GM19463 (cell line): ENCODE data around the gene PHLDA1.

ENCODE experiments used
- ATAC-seq: cut with Tn5 transposase; IDR thresholded peaks from one replicate; pipeline ENCODE4 v1.9.1; 2021; ENCODE audit warnings: mild to moderate bottlenecking, moderate library complexity; ENCODE audit not compliant: unreplicated experiment

The PHLDA1 gene

DNA sequence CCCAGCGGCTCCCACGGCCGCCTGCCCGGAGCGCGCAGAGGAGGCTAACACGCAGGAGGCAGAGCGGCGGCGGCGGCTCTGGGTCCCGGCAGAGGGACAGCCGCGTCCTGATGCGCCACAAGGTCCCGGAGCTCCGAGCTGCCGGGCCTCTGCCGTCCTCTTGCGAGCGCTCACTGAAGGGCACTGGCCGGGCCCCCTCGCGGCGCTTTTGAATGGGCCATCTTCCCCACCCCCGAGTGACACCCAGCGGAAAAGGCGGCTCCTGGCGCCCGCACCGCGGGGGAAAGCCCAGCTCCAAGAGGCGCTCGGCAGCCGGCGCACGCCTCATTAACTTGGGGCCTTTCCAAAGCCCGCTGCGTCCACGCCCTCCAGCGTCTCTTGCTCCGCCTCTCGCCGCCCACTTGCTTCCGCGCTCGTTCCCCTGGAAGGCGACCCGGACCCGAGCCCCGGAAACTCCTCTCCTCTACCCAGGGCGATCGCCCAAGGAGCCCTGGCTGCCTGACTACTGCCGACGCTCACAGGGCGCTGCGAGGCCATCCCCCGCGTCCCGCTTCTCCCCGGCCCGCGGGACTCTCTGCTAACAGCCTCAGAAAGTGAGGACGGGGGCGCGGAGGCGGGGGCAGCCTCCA is at the start of gene PHLDA1:
TSS of gene PHLDA1 (minus strand) at position 363 of the 629 bp plus-strand sequence.
- ATAC-seq, result peak; percentile 75

DNA sequence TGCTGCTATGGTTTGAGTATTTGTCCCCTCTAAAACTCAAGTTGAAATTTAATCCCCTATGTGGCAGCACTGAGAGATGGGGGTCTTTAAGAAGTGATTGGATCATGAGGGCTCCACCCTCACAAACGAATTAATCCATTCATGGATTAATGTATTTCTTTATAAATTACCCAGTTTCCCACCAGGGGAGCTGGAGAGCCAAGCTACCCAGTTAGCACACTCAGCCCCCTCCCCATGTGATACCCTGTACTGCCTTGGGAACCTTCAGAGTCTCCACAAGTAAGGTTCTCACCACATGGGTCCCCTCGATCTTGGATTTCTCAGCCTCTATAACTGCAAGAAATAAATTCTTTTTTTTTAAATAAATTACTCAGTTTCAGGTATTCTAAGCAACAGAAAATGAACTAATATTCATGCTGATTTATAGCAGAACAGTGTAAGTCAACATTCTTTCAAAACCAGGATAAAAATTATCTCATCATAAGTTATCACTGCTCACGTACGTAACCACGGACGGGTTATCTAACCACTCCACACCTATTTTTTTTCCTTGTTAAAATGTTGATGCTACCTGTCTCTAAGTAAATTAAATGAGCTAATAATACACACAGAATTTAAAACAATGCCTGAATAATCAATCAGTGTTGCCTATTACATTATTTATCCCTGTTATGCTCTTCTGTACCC is 49.3 kb upstream of the PHLDA1 start:
- no peak for ATAC-seq

DNA sequence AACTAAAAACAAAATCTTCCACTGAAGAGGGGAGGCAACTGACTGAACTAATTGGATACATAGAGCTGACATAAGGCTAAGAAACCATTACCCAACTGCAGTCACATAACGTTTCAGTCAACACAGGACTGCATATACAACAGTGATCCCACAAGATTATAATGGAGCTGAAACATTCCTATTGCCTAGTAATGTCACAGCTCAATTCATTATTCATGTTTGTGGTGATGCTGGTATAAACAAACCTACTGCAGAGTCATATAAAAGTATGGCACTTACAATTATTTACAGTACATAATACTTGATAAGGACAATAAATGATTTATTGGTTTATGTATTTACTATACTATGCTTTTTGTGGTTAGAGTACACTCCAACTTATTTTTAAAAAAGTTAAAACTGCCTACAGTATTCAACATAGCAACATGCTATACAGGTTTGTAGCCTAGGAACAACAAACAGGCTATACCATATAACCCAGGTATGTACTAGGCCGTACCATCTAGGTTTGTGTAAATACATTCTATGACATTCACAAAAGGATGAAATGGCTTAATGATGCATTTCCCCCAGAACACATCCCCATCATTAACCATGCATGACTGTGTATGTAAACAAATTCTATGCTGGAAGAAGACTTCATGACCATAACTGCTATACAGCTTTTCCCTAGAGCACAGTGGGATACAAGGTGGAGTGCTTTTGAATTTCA is 48.6 kb upstream of the PHLDA1 start:
- ATAC-seq, result no peak

DNA sequence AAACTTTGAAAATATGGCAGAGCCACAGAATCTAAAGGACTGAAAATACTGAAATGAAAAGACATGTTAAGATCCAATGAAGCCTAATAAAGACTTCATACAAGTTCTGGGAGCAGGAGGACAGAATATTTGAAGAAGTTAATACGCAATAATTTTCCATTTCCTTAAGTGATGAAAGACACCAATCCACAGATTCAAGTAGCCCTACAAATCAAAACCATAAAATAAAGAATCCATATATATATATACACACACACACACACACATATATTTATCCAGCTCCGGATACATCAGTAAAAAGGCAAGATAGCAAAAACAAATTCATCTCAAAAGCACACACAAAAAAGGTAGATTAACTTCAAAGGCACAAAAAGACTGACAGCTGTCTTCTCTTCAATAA is 47.2 kb upstream of the PHLDA1 start:
- no peak for ATAC-seq

DNA sequence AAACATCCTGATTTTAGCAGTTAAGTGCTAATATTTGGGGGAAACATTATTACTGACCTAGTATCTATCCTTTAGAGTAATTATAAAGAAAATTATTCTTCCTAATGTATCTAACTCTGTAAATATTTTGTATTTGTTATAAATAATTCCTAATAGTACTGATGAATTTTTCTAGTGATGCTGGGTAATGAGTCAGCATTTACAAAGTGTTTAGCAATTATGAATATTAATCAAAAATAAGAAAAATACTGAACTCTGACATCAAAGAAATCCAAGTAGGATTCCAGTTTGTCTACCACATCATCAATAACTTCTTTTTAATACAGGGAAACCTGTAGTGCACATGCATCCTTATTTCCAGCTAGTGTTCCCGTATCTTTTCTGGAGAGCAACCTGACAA is 43.9 kb upstream of the PHLDA1 start:
- no peak for ATAC-seq

DNA sequence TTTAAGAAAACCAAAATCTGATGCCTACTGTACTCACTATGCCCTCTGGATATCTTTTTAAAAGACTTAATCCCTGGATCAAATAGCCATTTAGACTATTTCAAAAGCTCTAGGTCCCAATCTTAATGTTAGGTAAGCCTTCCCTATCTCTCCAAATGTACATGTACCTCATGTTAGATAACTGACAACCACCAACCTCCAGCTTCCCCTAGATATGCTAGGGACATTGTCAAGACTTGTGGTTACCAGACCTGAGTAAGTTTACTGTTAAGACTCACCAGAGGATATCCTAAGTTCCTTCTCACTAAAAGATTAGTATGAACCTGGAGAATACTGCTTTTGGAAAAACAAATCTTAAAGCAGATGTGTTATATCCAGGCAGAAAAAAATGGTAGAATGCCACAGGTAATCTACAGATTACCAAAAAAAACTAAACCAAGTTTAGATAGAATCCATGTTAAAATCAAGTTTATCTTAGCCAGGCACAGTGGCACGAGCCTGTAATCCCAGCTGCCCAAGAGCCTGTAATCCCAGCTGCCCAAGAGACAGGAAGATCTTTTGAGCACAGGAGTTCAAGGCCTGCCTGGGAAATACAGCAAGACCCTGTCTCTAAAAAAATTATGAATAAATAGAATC is 43.2 kb upstream of the PHLDA1 start:
- no peak for ATAC-seq

DNA sequence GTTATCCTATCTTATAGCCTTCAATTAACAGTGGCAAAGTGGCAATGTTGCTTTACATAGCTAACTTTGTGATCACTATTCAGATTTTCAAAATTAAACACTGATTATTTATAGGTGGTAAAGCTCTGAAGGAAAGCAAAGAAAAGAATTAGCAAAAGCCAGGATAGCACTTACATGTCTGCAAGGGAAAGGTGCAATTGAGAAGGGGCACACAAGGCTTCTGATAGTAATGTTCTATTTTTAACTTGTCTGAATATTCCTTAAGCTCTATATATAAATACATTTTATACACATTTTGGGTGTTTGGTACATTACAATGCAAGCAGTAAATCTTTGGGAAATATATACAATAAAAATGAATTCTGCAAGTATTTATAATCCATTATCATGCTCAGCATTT is 42.0 kb upstream of the PHLDA1 start:
- ATAC-seq, result no peak

DNA sequence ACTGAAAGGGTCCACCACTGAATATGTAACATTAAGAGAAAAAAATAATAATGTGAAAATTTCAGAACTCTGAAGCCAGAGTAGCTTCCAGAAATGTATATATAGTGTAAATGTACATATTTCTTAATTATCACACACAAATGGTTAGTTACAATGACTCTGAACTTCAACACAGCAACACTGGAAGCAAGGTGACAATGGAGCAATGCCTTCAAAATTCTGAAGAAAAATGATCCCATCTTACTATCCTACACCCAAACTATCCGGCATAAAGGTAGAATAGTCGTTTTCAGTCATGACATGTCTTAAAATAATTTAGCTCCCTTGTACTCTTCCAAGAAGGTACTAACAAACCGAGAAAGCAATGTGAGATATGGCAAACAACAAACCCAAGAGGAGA is 41.0 kb upstream of the PHLDA1 start:
- ATAC-seq, result no peak

DNA sequence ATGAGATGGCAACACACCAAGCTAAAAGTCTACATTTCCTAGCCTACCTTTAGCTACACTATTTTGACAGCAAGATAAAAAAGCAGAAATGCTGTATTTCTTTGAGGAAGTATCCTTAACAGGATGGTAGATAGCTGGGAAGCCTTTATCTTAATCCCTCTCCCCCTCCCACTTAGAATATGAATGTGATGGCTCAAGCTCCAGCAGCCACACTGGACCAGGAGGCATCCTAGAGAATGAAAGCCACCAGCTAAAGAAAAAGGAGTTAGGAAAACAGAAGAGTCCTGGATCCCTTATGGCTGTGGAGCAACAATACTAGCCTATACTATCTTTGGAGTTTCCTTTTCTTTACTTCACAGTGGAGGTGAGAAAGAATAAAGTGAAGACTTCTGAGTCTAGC is 37.8 kb upstream of the PHLDA1 start:
- ATAC-seq, result no peak

DNA sequence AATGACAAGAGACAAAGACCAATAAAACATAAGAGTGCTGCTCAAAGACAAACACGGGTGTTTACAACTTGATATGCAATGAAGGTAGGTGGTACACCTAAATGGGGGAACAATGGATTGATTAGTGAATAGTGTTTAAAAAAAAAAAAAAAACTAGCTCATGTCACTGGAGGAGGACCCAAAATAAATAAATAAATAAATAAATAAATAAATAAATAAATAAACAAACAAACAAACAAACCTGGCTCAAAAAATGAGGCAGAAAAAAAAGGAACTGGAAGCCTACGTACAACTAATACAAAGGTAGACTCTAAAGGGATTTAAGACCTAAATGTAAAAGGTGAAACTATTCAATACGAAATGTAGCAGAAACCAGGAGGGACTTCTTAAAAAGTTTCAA is 34.3 kb upstream of the PHLDA1 start:
- no peak for ATAC-seq

DNA sequence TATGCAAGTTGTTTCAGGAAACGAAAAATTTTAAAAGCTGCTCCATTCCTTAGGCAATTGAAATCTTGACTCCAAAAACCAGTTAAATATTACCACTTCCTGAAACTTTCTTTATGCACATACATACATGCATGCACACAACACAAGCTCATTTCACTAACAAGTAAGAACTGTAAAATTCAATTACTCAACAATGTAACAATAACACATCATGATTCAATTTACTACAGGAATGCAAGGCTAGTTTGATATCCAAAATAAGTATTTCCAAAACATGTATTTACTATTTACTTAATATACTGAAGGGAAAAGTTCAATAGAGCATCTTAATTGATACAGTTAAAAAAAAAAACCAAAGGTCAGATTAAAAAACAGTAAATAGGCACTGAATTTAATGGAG is 33.3 kb upstream of the PHLDA1 start:
- ATAC-seq, result no peak

DNA sequence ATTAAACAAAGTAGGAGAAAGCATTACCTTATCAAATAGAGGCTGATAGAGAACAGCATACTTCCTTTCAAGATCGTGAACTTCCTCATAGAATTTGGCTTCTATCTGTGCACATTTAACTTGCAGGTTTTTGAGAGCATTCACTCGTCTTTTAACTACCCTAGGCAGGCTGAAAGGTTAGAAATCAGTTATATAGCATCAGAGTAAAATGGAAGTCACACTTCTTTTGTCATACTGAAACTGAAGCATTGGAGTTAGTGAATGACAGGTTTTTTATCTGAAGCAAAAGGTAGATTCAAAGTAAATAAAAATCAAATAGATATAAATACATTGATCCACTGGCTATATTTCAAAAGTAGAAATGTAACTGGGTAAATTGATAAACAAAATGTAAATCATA is 28.5 kb upstream of the PHLDA1 start:
- no peak for ATAC-seq

DNA sequence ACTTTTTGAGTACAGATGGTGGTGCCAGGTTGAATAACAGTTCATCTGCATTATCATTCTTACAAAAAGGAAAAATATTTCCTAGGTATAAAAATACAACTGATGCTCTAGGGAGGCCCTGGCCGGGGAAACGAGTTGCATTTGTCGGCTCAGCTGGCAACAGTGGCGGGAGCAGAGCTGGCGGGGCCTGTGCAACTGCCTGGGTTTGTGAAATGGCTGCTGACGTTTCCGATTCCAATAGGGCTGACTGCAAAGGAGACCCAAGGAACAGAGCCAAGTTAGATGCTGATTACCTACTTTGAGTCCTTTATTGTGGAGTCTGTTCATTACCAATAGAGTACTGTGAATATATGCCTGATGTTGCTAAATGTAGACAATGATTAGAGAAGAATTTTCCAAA is 25.8 kb upstream of the PHLDA1 start:
- ATAC-seq, result no peak

DNA sequence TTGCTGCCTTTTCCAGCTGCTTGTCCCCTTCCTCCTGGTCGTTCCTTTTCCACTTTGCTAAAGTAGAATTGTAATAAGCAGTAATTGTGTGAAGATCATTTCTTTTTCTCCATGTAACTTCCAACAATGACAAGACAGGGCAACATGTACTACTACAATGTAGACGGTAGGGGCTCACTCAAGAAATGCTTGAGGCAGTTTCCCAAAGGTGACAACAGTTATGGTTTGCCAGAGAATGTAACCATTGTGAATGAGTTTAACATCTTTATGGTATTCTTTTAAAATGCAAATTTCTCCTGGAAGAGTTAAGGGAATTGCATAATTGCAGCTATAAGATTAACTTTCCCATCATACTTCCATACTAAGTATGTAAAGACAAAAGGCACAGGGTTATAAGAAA is 23.8 kb upstream of the PHLDA1 start:
- no peak for ATAC-seq

DNA sequence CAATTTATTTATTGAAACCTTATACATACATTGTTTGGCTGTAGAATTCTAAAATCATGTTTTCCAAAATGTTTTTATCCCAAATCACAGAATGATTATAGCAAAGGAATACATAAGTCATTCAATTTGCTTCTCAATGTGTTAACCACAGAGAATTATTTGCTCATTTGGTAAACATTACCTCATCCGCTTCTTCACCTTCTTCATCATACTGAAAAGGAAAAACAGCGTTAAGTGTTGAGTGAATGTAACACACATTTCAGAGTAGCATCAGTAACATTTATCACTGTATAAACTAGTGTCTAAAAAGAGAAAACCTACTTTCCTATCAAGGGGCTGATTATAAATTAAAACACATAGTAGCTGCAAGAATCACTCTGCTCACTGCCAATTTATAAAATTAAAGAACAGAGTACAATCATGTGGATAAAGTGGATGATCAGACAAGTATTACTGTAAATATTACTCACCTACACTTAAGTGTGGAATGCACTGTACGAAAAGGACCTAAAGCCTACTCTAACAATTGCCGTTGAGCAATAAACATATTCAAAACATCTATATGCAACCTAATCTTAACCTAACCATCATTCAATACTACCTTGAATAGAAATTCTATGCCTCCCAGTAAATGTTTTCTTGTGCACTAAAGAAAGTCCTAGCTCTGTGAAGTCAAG is 18.1 kb upstream of the PHLDA1 start:
- ATAC-seq, result no peak

DNA sequence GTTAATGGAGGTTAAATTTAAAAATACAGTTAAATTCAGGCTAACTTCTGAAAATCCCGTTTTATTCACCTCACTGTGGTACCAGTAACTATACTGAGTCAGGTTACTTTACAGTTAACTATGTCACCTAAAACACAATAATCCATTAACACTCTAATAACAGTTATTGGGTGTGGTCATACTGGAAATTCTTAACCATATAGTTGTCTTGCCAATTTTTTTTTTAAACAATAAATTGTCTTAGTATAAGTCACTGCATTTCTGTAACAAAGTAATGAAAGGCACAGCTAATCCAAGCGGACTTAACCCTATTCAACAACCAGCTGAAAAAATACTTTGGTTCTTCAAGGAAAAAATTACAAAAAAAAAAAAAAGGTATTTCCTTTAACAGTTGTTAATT is 16.2 kb upstream of the PHLDA1 start:
- ATAC-seq, result no peak

DNA sequence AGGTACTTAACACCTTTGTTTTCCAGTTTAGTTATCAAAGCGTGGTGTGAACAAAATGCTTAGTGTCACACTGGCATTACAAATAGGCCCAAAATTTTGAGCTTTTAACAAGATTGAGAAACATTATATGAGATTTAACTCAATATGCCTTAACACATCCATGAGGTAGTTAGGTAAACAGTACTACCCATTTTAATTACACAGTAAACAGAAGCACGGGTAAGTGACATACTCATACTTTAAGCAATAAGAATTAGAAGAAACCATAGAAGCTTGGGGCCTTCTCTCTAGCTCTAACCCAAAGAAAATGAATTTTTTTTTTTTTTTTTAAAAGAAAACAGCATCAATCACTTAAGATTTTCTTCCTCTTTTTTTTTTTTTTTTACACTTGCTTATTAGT is 15.5 kb upstream of the PHLDA1 start:
- ATAC-seq, result no peak

DNA sequence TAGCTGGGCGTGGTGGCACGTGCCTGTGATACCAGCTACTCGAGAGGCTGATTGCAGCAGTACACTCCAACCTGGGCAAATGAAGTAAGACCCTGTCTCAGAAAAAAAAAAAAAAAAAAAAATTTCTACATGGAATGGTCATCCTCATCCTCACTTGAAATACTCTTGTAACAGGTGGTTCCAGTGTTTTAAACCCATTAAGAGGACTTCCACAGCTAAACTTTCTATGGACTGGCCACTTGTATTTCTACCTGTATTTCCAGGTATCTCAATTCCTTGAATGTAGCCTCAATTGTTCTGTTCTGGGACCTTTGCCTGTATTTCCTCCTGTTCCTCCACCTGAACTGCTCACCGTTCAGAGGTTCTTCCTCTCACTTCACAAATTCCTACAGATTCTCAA is 11.8 kb upstream of the PHLDA1 start:
- no peak for ATAC-seq

DNA sequence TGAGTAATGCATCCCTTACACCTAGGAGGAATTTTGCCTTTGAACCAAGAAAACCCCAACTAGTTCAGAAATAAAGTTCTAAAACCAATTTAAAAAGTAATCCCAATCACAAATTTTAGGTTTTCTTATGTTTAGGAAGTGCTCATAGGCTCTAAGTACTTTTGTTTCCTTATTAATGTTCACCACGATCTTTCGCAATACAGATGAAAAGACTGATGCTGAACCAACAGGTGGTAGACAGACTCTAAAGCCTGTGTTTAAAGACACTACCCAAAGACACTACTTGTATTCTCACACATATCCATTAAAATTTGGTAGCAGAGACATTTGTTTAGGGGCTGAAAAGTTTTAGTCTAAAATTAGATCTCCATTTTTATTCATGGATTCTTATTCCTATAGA is 10.6 kb upstream of the PHLDA1 start:
- ATAC-seq, result no peak

DNA sequence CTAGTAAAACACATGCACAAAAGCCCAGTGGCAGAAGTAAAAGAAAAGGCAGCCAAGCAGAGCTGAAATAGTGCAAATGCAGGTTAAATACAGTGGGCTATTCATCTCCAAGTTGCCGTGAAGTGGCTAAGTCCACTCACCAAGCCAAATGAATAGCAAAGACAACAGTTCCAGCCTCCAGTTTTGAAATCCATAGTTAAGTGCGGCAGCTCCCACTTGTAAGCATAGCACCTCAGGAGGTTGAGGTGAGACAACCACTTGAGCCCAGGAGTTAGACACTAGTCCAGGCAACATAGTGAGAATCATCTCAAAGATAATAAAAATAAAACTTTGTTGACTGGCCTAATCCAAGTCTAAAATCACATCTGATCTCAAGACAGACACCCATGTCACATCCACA is 9.8 kb upstream of the PHLDA1 start:
- ATAC-seq, result no peak

DNA sequence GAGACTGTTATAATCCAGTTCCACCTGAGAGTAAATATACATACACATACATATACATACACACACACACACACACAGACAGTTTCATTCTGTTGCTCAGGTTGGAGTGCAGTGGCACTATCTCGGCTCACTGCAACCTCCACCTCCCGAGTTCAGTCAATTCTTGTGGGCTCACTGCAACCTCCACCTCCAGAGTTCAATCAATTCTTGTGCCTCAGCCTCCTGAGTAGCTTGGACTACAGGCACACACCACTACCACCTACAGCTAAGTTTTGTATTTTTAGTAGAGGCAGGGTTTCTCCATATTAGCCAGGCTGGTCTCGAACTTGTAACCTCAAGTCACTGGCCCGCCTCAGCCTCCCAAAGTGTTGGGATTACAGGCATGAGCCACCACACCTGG is 8.9 kb upstream of the PHLDA1 start:
- ATAC-seq, result no peak
